Fibroblast of lung (primary cell): ENCODE results near the gene PAIP2.

Experiments used
- EZH2 ChIP-seq: IDR thresholded peaks from 2 replicates; pipeline ENCODE4 v1.5.1; 2012; ENCODE audit warnings: low read length, control low read depth, mild to moderate bottlenecking; ENCODE audit errors: missing control alignments
- TF ChIP-seq, protein P1 (sequence below), 2 donors: IDR thresholded peaks in 1 of 2; conservative IDR thresholded peaks in 1 of 2; 1 replicate in 1 of 2; 2 replicates in 1 of 2; pipeline ENCODE4 v1.5.1; 2011 to 2012; ENCODE audit warnings: low read length in 2 of 2, control low read depth in 1 of 2, inconsistent platforms in 1 of 2, low read depth in 1 of 2, mild to moderate bottlenecking in 1 of 2

DNA sequence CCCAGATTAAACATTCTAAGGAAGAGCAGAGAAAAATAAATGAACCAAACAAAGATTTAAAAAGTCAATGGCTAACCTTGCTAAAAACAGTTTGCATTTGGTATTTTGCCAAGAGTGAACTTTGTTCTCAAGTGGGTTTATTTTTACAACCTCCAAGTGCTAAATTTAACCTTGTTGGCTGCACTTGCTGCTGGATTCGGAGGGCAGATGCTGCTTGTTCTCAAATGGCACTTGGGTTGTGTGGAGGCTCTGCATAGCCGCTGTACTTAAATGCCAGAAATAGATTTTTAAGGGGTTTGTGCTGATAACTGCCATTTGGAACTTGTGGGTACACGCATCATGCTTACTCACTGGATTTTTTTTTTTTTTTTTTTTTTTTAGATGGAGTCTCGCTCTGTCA, 75.6 kb downstream of the PAIP2 start:
- TF ChIP-seq, protein P1, sequence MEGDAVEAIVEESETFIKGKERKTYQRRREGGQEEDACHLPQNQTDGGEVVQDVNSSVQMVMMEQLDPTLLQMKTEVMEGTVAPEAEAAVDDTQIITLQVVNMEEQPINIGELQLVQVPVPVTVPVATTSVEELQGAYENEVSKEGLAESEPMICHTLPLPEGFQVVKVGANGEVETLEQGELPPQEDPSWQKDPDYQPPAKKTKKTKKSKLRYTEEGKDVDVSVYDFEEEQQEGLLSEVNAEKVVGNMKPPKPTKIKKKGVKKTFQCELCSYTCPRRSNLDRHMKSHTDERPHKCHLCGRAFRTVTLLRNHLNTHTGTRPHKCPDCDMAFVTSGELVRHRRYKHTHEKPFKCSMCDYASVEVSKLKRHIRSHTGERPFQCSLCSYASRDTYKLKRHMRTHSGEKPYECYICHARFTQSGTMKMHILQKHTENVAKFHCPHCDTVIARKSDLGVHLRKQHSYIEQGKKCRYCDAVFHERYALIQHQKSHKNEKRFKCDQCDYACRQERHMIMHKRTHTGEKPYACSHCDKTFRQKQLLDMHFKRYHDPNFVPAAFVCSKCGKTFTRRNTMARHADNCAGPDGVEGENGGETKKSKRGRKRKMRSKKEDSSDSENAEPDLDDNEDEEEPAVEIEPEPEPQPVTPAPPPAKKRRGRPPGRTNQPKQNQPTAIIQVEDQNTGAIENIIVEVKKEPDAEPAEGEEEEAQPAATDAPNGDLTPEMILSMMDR (conservative IDR thresholded peaks at IDR 0.05 in 1 of 2, IDR thresholded peaks at IDR 0.05 in 1 of 2; ENCODE audit: low read depth in 1 of 2, low read length in 2 of 2), result no peak
- TF ChIP-seq EZH2, result no peak
